ENCODE data around the gene ZNF366.
"Not testable (repeated sequence)": the region's sequence is repeated elsewhere in the genome, so short reads cannot be mapped to it uniquely, and the experiment has no call there.

ZNF366 gene

DNA sequence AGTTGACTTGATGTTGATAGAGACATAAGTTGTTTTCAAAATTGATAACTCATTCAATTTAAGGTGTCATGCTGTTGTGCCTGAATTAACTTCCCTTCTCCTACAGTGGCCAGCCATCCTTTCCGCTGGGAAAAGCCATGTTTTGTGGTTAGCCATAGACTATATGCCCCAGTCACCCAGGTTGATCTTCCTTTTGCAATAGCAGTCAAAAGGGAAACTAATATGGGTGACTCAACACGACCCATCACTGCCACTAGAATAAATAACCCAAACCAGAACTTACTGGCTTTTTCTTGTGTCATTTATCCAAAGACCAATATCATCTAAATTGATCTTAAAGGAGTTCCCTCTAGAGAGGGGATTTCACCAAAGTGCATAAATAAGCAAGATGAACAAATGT is 99.7 kb downstream of the ZNF366 start:
- no peak for DNase-seq (ENCODE audit: low read depth in 2 of 2)

DNA sequence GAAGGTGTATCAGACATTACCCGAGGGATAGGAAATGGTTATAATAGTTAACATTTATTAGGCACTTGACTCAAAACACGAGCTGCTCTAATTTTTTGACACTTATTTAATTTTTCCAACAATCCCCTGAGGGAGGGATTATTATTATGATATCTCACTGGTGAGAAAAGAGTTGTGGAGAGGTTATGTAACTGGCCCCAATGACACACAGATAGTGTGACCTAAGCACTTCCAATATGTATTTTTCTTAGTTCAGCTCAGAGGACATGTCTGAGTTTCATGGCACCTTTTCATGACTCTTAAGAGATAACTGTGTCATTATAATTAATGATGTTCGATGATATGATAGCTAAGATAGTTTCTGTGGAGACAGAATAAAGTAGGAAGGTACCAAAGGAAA is 100.1 kb downstream of the ZNF366 start:
- no peak for DNase-seq (ENCODE audit: low read depth in 2 of 2)

DNA sequence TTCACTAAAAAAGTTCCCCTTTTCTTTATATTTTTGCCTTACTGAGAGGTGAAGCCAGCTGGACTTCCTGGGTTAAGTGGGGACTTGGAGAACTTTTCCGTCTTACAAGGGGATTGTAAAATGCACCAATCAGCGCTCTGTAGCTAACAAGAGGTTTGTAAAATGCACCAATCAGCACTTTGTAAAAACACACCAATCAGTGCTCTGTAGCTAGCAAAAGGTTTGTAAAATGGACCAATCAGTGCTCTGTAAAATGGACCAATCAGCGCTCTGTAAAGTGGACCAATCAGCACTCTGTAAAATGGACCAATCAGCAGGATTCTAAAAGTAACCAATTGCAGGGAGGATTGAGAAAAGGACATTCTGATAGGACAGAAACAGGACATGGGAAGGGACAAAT is 102.4 kb downstream of the ZNF366 start:
- not testable (repeated sequence) for DNase-seq (ENCODE audit: low read depth in 2 of 2)

DNA sequence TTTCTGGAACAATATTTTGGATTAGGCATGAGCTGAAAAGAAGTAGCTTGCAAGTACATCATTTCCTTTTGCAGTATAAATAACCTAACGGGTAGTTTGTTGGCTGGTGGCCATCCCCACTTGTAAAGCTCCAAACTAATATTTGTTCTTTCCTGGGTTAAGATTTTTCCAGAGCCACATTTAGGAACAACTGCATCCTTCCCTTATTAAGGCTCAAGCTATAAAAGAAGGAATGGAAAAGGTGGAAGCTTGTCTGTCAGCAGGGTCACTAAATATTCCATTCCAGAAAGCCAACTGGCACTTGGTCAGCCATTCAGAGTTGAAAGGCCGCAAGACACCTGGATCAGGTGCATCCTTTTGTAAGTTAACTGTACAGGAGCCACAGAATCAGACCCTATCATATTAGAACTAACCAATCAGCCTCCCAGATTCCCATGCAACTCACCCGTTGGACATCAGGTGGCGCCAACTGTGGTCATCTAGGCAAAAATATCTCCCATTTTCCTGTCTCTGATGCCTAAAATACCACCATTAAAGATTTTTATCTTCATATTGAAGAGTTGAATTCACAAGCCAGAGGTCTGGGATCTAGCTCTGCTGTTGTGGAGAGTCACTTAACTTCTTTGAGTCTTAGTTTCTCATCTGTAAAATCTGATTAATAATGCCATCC is 104.1 kb downstream of the ZNF366 start:
- no peak for DNase-seq (ENCODE audit: low read depth in 2 of 2)

DNA sequence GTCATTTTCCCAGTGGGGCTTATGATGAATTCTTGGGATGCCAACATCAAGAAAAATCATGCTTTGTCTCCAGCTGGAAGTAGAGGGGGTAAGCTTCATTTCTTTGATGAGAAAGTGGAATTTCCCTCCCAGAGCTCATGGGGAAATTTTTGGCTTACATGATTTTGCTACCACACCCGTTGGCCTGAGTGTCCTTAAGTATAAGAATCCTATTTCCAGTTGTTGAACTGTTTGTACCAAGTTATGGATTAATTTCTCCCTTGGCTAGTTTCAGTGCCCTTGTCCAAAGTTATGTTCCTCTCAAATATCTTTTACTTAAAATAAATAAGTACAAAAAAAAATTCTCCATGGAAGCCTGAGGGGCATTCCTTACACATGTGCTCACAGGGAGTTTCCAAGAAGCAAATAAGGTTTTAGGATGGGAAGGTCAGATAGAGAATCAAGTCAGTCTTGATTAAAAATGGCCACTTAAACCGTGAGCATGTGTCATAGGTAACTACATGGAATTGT is 104.8 kb downstream of the ZNF366 start:
- no peak for DNase-seq (ENCODE audit: low read depth in 2 of 2)

DNA sequence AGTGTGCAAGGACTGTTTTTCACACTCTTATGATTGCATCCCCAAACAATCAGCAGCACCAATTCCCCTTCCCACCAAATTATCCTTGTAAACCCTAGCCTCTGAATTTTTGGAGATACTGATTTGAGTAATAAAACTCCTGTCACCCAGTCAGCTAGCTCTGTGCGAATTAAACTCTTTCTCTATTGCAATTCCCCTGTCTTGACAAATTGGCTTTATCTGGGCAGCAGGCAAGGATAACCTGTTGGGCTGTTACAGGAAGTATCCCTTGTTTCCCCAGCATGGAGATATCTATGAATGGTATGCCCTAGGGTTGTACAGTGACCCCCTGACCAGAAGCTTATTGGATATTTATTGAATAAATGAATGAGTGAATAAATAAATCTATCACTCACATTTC is 106.3 kb downstream of the ZNF366 start:
- DNase-seq (ENCODE audit: low read depth in 2 of 2), result no peak

DNA sequence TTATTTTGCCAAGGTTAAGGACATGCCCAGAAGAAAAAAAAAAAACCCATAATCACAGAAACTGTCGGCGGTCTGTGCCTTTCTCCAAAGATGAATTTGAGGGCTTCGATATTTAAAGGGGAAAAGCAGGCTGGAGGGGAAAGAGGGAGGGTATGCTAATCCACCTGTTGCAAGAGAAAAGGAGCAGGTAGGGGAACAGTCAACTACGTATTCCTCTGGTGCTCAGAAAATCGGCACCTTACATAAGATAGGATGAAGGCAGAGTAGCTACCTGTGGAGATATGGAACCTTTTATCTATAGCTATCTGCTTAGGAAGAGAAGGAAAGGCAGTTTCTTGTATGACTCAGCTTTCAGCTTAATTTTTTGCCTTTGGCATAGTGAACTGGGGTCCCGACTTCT is 109.4 kb downstream of the ZNF366 start:
- no peak for DNase-seq (ENCODE audit: low read depth in 2 of 2)

DNA sequence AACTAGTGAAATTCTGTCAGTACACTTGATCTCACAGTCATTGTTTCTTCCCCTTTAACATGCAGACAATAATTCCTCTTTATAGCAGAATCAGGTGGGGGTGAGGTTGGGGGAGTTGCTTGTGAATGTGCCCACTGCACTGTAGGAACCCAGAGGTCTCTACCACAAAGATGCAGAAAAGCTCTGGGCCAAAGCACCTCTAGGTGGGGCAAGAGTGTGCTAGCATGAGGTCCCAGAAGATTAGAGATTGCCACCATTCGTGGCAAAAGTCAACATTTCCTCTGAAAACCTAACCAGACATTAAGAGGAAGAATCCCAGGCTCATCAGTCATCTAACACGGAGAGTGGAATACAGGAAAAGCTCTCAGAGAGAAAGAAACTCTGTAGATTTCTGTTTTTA is 112.5 kb downstream of the ZNF366 start:
- DNase-seq (ENCODE audit: low read depth in 2 of 2), result no peak

DNA sequence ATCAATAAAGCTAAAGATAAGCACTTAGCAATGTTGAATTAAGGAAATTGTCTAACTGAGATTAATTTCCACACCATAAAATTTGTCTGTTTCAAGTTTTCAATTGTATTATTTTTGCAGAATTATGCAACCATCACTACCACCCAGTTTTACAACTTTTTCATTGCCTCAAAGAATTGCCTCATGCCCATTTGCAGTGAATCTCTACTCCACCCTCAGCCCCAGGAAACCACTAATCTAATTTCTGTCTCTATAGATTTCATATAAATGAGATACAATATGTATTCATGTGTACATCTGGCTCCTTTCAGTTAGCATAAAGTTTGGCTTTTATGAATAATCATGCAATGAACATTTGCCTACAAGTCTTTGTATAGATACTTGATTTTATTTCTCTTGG is 114.2 kb downstream of the ZNF366 start:
- DNase-seq (ENCODE audit: low read depth in 2 of 2), result no peak
